Measurements from ENCODE around the gene PATL1. TPM values are rescaled to one million over a fixed set of nuclear protein-coding genes. Genes with fewer than 3 reads are reported as not detected.

Gene PATL1
- polyA plus RNA-seq, 2 of the 4 experiments (the other 2 are of a cell fraction), result 40.6 to 61.4 TPM

DNA sequence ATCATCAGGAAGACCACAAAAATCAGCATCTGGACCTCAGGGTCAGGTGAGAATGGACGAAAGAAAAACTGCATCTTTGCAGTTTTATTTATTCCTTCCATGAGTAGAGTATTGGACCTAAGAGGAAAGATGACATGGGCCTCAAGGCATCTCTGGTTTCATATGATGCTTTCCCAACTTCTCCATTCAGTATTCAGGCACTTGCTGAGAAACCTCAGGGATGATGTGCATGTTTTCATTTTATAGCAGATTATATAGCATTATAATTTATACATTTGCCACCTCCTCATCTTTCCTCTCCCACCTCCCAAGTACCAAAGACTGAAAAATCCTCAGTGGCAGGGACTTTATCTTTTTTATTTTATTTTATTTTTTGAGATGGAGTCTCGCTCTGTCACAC lies 44.9 kb upstream of the PATL1 start, which contains the start of gene OR10V1:
TSS of gene OR10V1 (minus strand) at position 101 of the 400 bp plus-strand sequence. CDS start at position 101, 0 bp downstream.
- DNase-seq (ENCODE audit: low read depth in 1 of 2, low spot score in 1 of 2) (no peak), FAIRE-seq (no peak), ATAC-seq (no peak)
- peaks cover 5% of the 10 kb centered on the region; the same call in 1 of the 3 replicates for H3K4me1 ChIP-seq
- H3K4me2 ChIP-seq, result no peak within 1 kb of the TSS
- ChIA-PET POLR2A (no interaction called here), CTCF (no interaction called here)
- H3K27ac ChIP-seq, result no peak within 1 kb of the TSS
- no peak for TF ChIP-seq RAD21 (conservative IDR thresholded peaks at IDR 0.05 in 1 of 2, IDR thresholded peaks at IDR 0.05 in 1 of 2)
- no peak for TF ChIP-seq TFCP2L1 (CRISPR knock-in tag; IDR thresholded peaks at IDR 0.05)
- TF ChIP-seq BHLHE40 (IDR thresholded peaks at IDR 0.05; ENCODE audit: low read depth, low read length), result no peak
- TF ChIP-seq EHF (CRISPR knock-in tag; IDR thresholded peaks at IDR 0.05), result no peak
- TF ChIP-seq RCOR1 (IDR thresholded peaks at IDR 0.05; ENCODE audit: low read depth, low read length), result no peak
- WGBS (ENCODE audit: missing lambda C conversion rate), result 63% methylated on average over 2 of the region's 2 CpGs
- no peaks in the 10 kb centered on the region for H3K9me3 ChIP-seq
- no peak within 1 kb of the TSS for H3K4me3 ChIP-seq

DNA sequence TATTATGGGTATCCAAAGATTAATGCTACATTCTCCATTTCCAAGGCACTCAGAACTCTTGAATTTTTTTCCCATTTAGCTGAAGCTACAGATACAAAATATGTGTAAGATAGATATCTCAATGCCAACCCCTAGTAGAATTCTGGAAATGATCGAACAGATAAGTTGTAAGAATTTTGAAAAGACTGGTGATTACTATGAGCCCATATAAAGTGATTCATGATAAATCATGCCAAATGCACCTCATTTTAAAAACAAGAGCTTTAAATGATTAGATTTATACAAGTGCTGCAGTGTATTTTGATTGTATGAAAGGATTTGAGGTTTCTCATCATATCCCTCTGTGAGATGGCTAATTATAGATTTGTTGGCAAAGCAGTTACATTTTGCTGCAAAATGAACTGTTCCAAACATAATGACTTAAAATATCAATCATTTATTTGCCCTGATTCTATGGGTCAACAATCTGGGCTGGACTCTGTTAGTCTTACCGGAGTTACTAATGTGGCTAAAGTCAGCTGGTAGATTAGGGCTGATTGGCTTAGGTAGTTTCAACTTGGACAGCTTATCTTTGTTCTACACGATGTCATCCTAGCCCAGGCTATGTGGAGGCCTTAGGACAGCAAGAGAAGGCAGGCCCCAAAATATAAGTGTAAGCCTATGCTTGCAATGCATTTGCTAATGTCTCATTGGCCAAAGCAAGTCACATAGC lies 41.5 kb upstream of the PATL1 start:
- no peak for FAIRE-seq
- no peak for DNase-seq (ENCODE audit: low read depth in 1 of 2, low spot score in 1 of 2)

DNA sequence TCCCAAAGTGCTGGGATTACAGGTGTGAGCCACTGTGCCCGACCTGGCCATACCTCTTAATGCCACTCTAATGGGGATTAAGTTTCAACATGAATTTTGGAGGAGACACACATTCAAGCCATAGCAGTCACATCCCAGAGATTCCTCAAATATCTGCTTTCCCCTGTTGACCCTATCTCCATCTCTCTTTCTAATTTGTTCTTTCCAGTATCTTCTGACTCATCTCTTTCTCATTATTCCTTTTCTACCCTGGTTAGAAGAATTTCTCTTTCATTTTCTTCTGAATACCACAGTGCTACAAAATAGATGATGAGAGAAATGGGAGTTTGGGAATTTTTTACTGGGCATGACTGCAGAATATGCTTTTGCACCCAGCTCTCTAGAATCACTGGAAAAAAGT lies 39.7 kb upstream of the PATL1 start:
- TF ChIP-seq, protein P1, sequence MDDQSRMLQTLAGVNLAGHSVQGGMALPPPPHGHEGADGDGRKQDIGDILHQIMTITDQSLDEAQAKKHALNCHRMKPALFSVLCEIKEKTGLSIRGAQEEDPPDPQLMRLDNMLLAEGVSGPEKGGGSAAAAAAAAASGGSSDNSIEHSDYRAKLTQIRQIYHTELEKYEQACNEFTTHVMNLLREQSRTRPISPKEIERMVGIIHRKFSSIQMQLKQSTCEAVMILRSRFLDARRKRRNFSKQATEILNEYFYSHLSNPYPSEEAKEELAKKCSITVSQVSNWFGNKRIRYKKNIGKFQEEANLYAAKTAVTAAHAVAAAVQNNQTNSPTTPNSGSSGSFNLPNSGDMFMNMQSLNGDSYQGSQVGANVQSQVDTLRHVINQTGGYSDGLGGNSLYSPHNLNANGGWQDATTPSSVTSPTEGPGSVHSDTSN (IDR thresholded peaks at IDR 0.05), result no peak
- no peak for TF ChIP-seq HDAC2 (IDR thresholded peaks at IDR 0.05)
- TF ChIP-seq, protein P2, sequence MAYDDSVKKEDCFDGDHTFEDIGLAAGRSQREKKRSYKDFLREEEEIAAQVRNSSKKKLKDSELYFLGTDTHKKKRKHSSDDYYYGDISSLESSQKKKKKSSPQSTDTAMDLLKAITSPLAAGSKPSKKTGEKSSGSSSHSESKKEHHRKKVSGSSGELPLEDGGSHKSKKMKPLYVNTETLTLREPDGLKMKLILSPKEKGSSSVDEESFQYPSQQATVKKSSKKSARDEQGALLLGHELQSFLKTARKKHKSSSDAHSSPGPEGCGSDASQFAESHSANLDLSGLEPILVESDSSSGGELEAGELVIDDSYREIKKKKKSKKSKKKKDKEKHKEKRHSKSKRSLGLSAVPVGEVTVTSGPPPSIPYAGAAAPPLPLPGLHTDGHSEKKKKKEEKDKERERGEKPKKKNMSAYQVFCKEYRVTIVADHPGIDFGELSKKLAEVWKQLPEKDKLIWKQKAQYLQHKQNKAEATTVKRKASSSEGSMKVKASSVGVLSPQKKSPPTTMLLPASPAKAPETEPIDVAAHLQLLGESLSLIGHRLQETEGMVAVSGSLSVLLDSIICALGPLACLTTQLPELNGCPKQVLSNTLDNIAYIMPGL (CRISPR knock-in tag; IDR thresholded peaks at IDR 0.05; ENCODE audit: borderline replicate concordance), result no peak
- no peak for TF ChIP-seq ZC3H11A (IDR thresholded peaks at IDR 0.05)
- no peak for TF ChIP-seq HOXA7 (CRISPR knock-in tag; IDR thresholded peaks at IDR 0.05)
- no peak for TF ChIP-seq ZSCAN20 (CRISPR knock-in tag; IDR thresholded peaks at IDR 0.05)
- no peak for TF ChIP-seq POLR2AphosphoS2 (conservative IDR thresholded peaks at IDR 0.05; ENCODE audit: low read length)
- TF ChIP-seq FOSB (CRISPR knock-in tag; IDR thresholded peaks at IDR 0.05), result no peak
- TF ChIP-seq, protein P3, sequence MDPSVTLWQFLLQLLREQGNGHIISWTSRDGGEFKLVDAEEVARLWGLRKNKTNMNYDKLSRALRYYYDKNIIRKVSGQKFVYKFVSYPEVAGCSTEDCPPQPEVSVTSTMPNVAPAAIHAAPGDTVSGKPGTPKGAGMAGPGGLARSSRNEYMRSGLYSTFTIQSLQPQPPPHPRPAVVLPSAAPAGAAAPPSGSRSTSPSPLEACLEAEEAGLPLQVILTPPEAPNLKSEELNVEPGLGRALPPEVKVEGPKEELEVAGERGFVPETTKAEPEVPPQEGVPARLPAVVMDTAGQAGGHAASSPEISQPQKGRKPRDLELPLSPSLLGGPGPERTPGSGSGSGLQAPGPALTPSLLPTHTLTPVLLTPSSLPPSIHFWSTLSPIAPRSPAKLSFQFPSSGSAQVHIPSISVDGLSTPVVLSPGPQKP (IDR thresholded peaks at IDR 0.05; ENCODE audit: low read depth, low read length), result no peak
- TF ChIP-seq PHF8 (IDR thresholded peaks at IDR 0.05; ENCODE audit: borderline replicate concordance, low read depth), result no peak
- no peak for TF ChIP-seq CBX2 (IDR thresholded peaks at IDR 0.05; ENCODE audit: borderline replicate concordance, low read depth)
- no peak for TF ChIP-seq EHF (CRISPR knock-in tag; IDR thresholded peaks at IDR 0.05)
- no peak for TF ChIP-seq CBX8 (IDR thresholded peaks at IDR 0.05)
- TF ChIP-seq CHD4 (IDR thresholded peaks at IDR 0.05; ENCODE audit: borderline replicate concordance), result no peak
- TF ChIP-seq, protein P4, sequence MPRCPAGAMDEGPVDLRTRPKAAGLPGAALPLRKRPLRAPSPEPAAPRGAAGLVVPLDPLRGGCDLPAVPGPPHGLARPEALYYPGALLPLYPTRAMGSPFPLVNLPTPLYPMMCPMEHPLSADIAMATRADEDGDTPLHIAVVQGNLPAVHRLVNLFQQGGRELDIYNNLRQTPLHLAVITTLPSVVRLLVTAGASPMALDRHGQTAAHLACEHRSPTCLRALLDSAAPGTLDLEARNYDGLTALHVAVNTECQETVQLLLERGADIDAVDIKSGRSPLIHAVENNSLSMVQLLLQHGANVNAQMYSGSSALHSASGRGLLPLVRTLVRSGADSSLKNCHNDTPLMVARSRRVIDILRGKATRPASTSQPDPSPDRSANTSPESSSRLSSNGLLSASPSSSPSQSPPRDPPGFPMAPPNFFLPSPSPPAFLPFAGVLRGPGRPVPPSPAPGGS (IDR thresholded peaks at IDR 0.05), result no peak
- no peak for TF ChIP-seq NFE2L2 (conservative IDR thresholded peaks at IDR 0.05; ENCODE audit: low read length)
- H3K4me2 ChIP-seq, result no peak overlapping the region
- WGBS (ENCODE audit: missing lambda C conversion rate), result 15% methylated on average over 1 of the region's 1 CpG
- FAIRE-seq (no peak), ATAC-seq (no peak), DNase-seq (ENCODE audit: low read depth in 1 of 2, low spot score in 1 of 2) (no peak)
- H3K4me1 ChIP-seq, result peaks cover 30% of the 10 kb centered on the region
- POLR2A ChIA-PET, result no interaction called here
- no peaks in the 10 kb centered on the region for H3K9me3 ChIP-seq
- no peak overlapping the region for H3K4me3 ChIP-seq
- CTCF ChIA-PET, result interaction anchor here (2.1 kb wide), 1 partner anchor 46 kb away, joined by 7 read pairs; the partner anchor contains the start of gene STX3
- H3K27ac ChIP-seq, result peak overlapping the region; percentile 71 to 80; a peak in 4 of 6 replicates

More for the DNA sequence above, 41.5 kb upstream of the PATL1 start:
- Histone ChIP-seq H3K4me2 (no peak overlapping the region), H3K9me3 (no peaks in the 10 kb centered on the region), H3K27ac (0 out of 6 replicates have a peak overlapping the region, but pooled peaks of 1 of the 2 experiments have one; percentile 19), H3K4me3 (no peak overlapping the region), H3K4me1 (peaks cover 30% of the 10 kb centered on the region)
- no peak for ATAC-seq
- 30% methylated on average over 3 of the region's 3 CpGs for WGBS (ENCODE audit: missing lambda C conversion rate)
- CTCF ChIA-PET, result interaction anchor here (1.1 kb wide), 2 partner anchors 44 to 66 kb away, joined by 3 read pairs; no protein-coding TSS in a partner anchor
- TF ChIP-seq CHD4 (IDR thresholded peaks at IDR 0.05; ENCODE audit: borderline replicate concordance) (no peak), HOXA7 (CRISPR knock-in tag; IDR thresholded peaks at IDR 0.05) (no peak)
- POLR2A ChIA-PET, result no interaction called here
